HepG2 (cell line): ENCODE data around the gene SH2D3C. TPM values are rescaled to one million over a fixed set of nuclear protein-coding genes. Genes with fewer than 3 reads are reported as not detected.

Source experiments
- BATF2 ChIP-seq: sonication (generic); formaldehyde crosslinking; IDR thresholded peaks from 2 replicates; pipeline ENCODE4 v1.8.0; 2022; ENCODE audit warnings: mild to moderate bottlenecking, missing genetic modification reagents, moderate library complexity
- ETV5 ChIP-seq: IDR thresholded peaks from 2 replicates; pipeline ENCODE4 v1.6.1; 2018; ENCODE audit warnings: missing biosample characterization, missing genetic modification reagents, inconsistent platforms, borderline replicate concordance
- FUBP1 ChIP-seq: sonication (generic); formaldehyde crosslinking; IDR thresholded peaks from 2 replicates; pipeline ENCODE4 v1.5.1; 2020; ENCODE audit warnings: missing genetic modification reagents, mild to moderate bottlenecking, borderline replicate concordance
- GTF2F1 ChIP-seq: fragments of 150-350 bp; IDR thresholded peaks from 2 replicates; pipeline ENCODE4 v1.6.1; 2014; ENCODE audit warnings: low read length
- HOXA5 ChIP-seq: sonication (generic); formaldehyde crosslinking; IDR thresholded peaks from 2 replicates; pipeline ENCODE4 v1.4.0; 2020; ENCODE audit warnings: missing genetic modification reagents
- KLF12 ChIP-seq: sonication (generic); formaldehyde crosslinking; IDR thresholded peaks from 2 replicates; pipeline ENCODE4 v1.4.0; 2020; ENCODE audit warnings: missing genetic modification reagents, borderline replicate concordance
- NFATC3 ChIP-seq: sonication (generic); formaldehyde crosslinking; IDR thresholded peaks from 2 replicates; pipeline ENCODE4 v1.5.1; 2020; ENCODE audit warnings: mild to moderate bottlenecking, missing genetic modification reagents
- TFDP2 ChIP-seq: sonication (generic); formaldehyde crosslinking; IDR thresholded peaks from 2 replicates; pipeline ENCODE4 v1.4.0; 2020; ENCODE audit warnings: missing genetic modification reagents
- ZC3H13 ChIP-seq: sonication (generic); formaldehyde crosslinking; IDR thresholded peaks from 2 replicates; pipeline ENCODE4 v1.8.1; 2023; ENCODE audit warnings: mild to moderate bottlenecking, missing genetic modification reagents, moderate library complexity
- ZNF33A ChIP-seq: sonication (generic); formaldehyde crosslinking; IDR thresholded peaks from 2 replicates; pipeline ENCODE4 v1.5.1; 2020; ENCODE audit warnings: missing genetic modification reagents, mild to moderate bottlenecking, moderate library complexity, borderline replicate concordance
- ZNF451 ChIP-seq: sonication (generic); formaldehyde crosslinking; IDR thresholded peaks from 2 replicates; pipeline ENCODE4 v1.5.0; 2020; ENCODE audit warnings: mild to moderate bottlenecking, missing genetic modification reagents
- ZSCAN30 ChIP-seq: sonication (generic); formaldehyde crosslinking; IDR thresholded peaks from 2 replicates; pipeline ENCODE4 v1.5.0; 2020; ENCODE audit warnings: mild to moderate bottlenecking, missing genetic modification reagents
- polyA plus RNA-seq, 8 experiments: library from polyadenylated mRNA; depleted of rRNA in 3 of 8; stranded (reverse) in 7 of 8; unstranded in 1 of 8; fragments of >200 nt; fragmentation: Illumina TruSeq in 4 of 8; extraction: Trizol in 4 of 8; gene quantifications; 2 replicates each; pipeline versions ENCODE4 v1.2.1 to v1.2.3, GENCODE V29; 2011 to 2016; ENCODE audit warnings: low read depth in 4 of 8, missing spikeins in 1 of 8, mixed read lengths in 1 of 8; ENCODE audit not compliant: insufficient read depth in 1 of 8
- total RNA-seq, 5 experiments: library from RNA; depleted of rRNA; stranded (reverse); fragments of >200 nt; fragmentation: Illumina TruSeq; extraction: Trizol; gene quantifications; 2 replicates each; pipeline ENCODE4 v1.2.3, GENCODE V29; 2016; ENCODE audit warnings: low read depth in 1 of 5
- TF ChIP-seq, protein P1 (sequence below): sonication (generic); formaldehyde crosslinking; IDR thresholded peaks from 2 replicates; pipeline ENCODE4 v1.4.0; 2020; ENCODE audit warnings: missing genetic modification reagents, borderline replicate concordance
- TF ChIP-seq, protein P2 (sequence below): sonication (generic); formaldehyde crosslinking; IDR thresholded peaks from 2 replicates; pipeline ENCODE4 v1.5.1; 2020; ENCODE audit warnings: mild to moderate bottlenecking, moderate library complexity, missing genetic modification reagents

The SH2D3C gene
- total and polyA plus RNA-seq, 2 of the 13 experiments (the other 11 are each of a cell fraction or from before 2014, with no cell fraction given): not detected

- TF ChIP-seq, protein P1, sequence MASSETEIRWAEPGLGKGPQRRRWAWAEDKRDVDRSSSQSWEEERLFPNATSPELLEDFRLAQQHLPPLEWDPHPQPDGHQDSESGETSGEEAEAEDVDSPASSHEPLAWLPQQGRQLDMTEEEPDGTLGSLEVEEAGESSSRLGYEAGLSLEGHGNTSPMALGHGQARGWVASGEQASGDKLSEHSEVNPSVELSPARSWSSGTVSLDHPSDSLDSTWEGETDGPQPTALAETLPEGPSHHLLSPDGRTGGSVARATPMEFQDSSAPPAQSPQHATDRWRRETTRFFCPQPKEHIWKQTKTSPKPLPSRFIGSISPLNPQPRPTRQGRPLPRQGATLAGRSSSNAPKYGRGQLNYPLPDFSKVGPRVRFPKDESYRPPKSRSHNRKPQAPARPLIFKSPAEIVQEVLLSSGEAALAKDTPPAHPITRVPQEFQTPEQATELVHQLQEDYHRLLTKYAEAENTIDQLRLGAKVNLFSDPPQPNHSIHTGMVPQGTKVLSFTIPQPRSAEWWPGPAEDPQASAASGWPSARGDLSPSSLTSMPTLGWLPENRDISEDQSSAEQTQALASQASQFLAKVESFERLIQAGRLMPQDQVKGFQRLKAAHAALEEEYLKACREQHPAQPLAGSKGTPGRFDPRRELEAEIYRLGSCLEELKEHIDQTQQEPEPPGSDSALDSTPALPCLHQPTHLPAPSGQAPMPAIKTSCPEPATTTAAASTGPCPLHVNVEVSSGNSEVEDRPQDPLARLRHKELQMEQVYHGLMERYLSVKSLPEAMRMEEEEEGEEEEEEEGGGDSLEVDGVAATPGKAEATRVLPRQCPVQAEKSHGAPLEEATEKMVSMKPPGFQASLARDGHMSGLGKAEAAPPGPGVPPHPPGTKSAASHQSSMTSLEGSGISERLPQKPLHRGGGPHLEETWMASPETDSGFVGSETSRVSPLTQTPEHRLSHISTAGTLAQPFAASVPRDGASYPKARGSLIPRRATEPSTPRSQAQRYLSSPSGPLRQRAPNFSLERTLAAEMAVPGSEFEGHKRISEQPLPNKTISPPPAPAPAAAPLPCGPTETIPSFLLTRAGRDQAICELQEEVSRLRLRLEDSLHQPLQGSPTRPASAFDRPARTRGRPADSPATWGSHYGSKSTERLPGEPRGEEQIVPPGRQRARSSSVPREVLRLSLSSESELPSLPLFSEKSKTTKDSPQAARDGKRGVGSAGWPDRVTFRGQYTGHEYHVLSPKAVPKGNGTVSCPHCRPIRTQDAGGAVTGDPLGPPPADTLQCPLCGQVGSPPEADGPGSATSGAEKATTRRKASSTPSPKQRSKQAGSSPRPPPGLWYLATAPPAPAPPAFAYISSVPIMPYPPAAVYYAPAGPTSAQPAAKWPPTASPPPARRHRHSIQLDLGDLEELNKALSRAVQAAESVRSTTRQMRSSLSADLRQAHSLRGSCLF (CRISPR knock-in tag): no peak
- TF ChIP-seq ZNF33A (no peak), ZNF451 (CRISPR knock-in tag) (no peak), TFDP2 (no peak; the same call in 1 of the 2 replicates), ZC3H13 (no peak), FUBP1 (no peak), HOXA5 (CRISPR knock-in tag) (peak; percentile 71; the same call in 1 of the 2 replicates), KLF12 (CRISPR knock-in tag) (no peak; the same call in 1 of the 2 replicates), NFATC3 (CRISPR knock-in tag) (no peak), ETV5 (CRISPR knock-in tag) (peak; percentile 58; the same call in 1 of the 2 replicates), BATF2 (CRISPR knock-in tag) (no peak), ZSCAN30 (CRISPR knock-in tag) (no peak), GTF2F1 (no peak)
- TF ChIP-seq, protein P2, sequence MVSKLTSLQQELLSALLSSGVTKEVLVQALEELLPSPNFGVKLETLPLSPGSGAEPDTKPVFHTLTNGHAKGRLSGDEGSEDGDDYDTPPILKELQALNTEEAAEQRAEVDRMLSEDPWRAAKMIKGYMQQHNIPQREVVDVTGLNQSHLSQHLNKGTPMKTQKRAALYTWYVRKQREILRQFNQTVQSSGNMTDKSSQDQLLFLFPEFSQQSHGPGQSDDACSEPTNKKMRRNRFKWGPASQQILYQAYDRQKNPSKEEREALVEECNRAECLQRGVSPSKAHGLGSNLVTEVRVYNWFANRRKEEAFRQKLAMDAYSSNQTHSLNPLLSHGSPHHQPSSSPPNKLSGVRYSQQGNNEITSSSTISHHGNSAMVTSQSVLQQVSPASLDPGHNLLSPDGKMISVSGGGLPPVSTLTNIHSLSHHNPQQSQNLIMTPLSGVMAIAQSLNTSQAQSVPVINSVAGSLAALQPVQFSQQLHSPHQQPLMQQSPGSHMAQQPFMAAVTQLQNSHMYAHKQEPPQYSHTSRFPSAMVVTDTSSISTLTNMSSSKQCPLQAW (CRISPR knock-in tag): 0 out of 2 replicates have a peak, but pooled peaks have one; percentile 17
These were observed 7.7 kb upstream of the SH2D3C start, which contains the start of gene CDK9 (continued) for GRCh38 chr9:127785933-127786772.
